HCT116 (cell line): ENCODE data around the gene TCHP. TPM values are rescaled to one million over a fixed set of nuclear protein-coding genes. Genes with fewer than 3 reads are reported as not detected.

Experiments
- ATAC-seq: fragments of 200-7000 bp; cut with Tn5 transposase; 2 replicates; pipeline ENCODE4 v1.9.1; 2020; ENCODE audit warnings: mild to moderate bottlenecking, moderate library complexity
- BruUV-seq: library from RNA; stranded (reverse); fragments of 400-500 nt; replicated peaks from 2 replicates; lab custom pipeline; 2021; lab: Mats Ljungman, UMichigan
- CTCF ChIA-PET: fragments of 300-600 bp; sonication (Branson Sonifier 250); formaldehyde crosslinking; loops from one replicate; lab custom pipeline; 2021; ENCODE audit warnings: antibody characterized with exemption; lab: Charles Lee
- POLR2A ChIA-PET: fragments of 300-600, 350-600 bp; sonication (Branson Sonifier 250); formaldehyde crosslinking; loops from one replicate; lab custom pipeline; 2021; ENCODE audit warnings: antibody characterized with exemption; lab: Charles Lee
- RAD21 ChIA-PET, 2 experiments: fragments of 300-600 bp; sonication (Branson Sonifier 250); formaldehyde crosslinking; loops; one replicate each; lab custom pipeline; 2023; ENCODE audit warnings: low total read pairs in 2 of 2; ENCODE audit not compliant: uncharacterized antibody in 2 of 2, unreplicated experiment in 2 of 2, low non-redundant PET in 1 of 2; lab: Charles Lee
- DNase-seq: peaks from one replicate; pipeline ENCODE4 v3.0.0-alpha.2; 2010; ENCODE audit warnings: low read depth, low spot score
- H2AFZ ChIP-seq: fragments of 200-600 bp; shearing (Covaris generic), sonication (generic); 2 replicates; pipeline ENCODE4 v1.6.1; 2017; ENCODE audit warnings: low read depth, mixed run types, mixed read lengths, antibody characterized with exemption, low read length; ENCODE audit not compliant: poor library complexity, severe bottlenecking
- H3K27ac ChIP-seq: 2 replicates; pipeline ENCODE4 v1.5.1; 2012; ENCODE audit warnings: low read depth, low read length
- H3K27me3 ChIP-seq: fragments of 200-600 bp; sonication (generic); 2 replicates; pipeline ENCODE4 v1.6.1; 2016; ENCODE audit warnings: mixed run types, low read length, mixed read lengths; ENCODE audit not compliant: insufficient read depth
- H3K36me3 ChIP-seq, 2 experiments: fragments of 200-500 bp in 1 of 2; fragments of 200-600 bp in 1 of 2; sonication (Bioruptor generic) in 1 of 2; sonication (generic) in 1 of 2; 2 replicates each; pipeline versions ENCODE4 v1.5.1 to v1.6.1; 2014 to 2016; ENCODE audit warnings: low read length in 2 of 2, inconsistent platforms in 1 of 2, mixed read lengths in 1 of 2, mixed run types in 1 of 2; ENCODE audit not compliant: insufficient read depth in 2 of 2, control insufficient read depth in 1 of 2
- H3K4me1 ChIP-seq, 2 experiments: fragments of 200-600 bp in 1 of 2; sonication (generic) in 1 of 2; 2 replicates each; pipeline versions ENCODE4 v1.5.1 to v1.6.1; 2012 to 2017; ENCODE audit warnings: low read length in 2 of 2, inconsistent platforms in 1 of 2, mild to moderate bottlenecking in 1 of 2, mixed read lengths in 1 of 2, mixed run types in 1 of 2, moderate library complexity in 1 of 2; ENCODE audit not compliant: insufficient read depth in 2 of 2, control insufficient read depth in 1 of 2
- H3K4me2 ChIP-seq: fragments of 200-600 bp; sonication (generic); 2 replicates; pipeline ENCODE4 v1.6.1; 2017; ENCODE audit warnings: mixed run types, low read length, mixed read lengths
- H3K4me3 ChIP-seq, 2 experiments: fragments of 200-600 bp in 1 of 2; sonication (generic) in 1 of 2; replicated peaks in 1 of 2; 2 replicates each; pipeline ENCODE4 v1.5.1; 2011 to 2016; ENCODE audit warnings: low read length in 2 of 2, control low read depth in 1 of 2, low read depth in 1 of 2, mild to moderate bottlenecking in 1 of 2, mixed read lengths in 1 of 2, mixed run types in 1 of 2
- H3K79me2 ChIP-seq: fragments of 200-600 bp; sonication (generic); 2 replicates; pipeline ENCODE4 v1.6.1; 2017; ENCODE audit warnings: mild to moderate bottlenecking, mixed run types, low read length, moderate library complexity, mixed read lengths; ENCODE audit not compliant: insufficient read depth
- H3K9ac ChIP-seq: fragments of 200-600 bp; sonication (generic); 2 replicates; pipeline ENCODE4 v1.6.1; 2016; ENCODE audit warnings: low read length, mixed read lengths
- H3K9me2 ChIP-seq: fragments of 200-600 bp; sonication (generic), shearing (Covaris generic); 2 replicates; pipeline ENCODE4 v1.6.1; 2017; ENCODE audit warnings: mixed run types, mild to moderate bottlenecking, moderate library complexity; ENCODE audit not compliant: insufficient read depth
- H3K9me3 ChIP-seq, 2 experiments: fragments of 200-500 bp in 1 of 2; fragments of 200-600 bp in 1 of 2; sonication (Bioruptor generic) in 1 of 2; sonication (generic) in 1 of 2; 2 replicates each; pipeline ENCODE4 v1.6.1; 2014 to 2017; ENCODE audit warnings: low read length in 2 of 2, mixed read lengths in 2 of 2, inconsistent platforms in 1 of 2, low read depth in 1 of 2, mild to moderate bottlenecking in 1 of 2, mixed run types in 1 of 2, moderate library complexity in 1 of 2; ENCODE audit not compliant: control insufficient read depth in 1 of 2, insufficient read depth in 1 of 2
- H4K20me1 ChIP-seq: fragments of 200-600 bp; sonication (generic), shearing (Covaris generic); 2 replicates; pipeline ENCODE4 v1.6.1; 2017; ENCODE audit warnings: mixed run types, mild to moderate bottlenecking, moderate library complexity; ENCODE audit not compliant: insufficient read depth
- ATF3 ChIP-seq: IDR thresholded peaks from 2 replicates; pipeline ENCODE4 v1.6.1; 2012
- CBX3 ChIP-seq: IDR thresholded peaks from 2 replicates; pipeline ENCODE4 v1.6.1; 2012; ENCODE audit warnings: low read depth
- CEBPB ChIP-seq: IDR thresholded peaks from 2 replicates; pipeline ENCODE4 v1.6.1; 2012; ENCODE audit warnings: low read depth
- CTCF ChIP-seq, 3 experiments: fragments of 200-600 bp in 1 of 3; sonication (generic) in 1 of 3; IDR thresholded peaks in 2 of 3; conservative IDR thresholded peaks in 1 of 3; 2 replicates each; pipeline ENCODE4 v1.5.1; 2012 to 2017; ENCODE audit warnings: low read depth in 2 of 3, low read length in 2 of 3, antibody characterized with exemption in 1 of 3, borderline replicate concordance in 1 of 3, control low read depth in 1 of 3, mild to moderate bottlenecking in 1 of 3, mixed read lengths in 1 of 3, mixed run types in 1 of 3, moderate library complexity in 1 of 3; ENCODE audit not compliant: insufficient read depth in 1 of 3
- EGR1 ChIP-seq: IDR thresholded peaks from 2 replicates; pipeline ENCODE4 v1.6.1; 2012; ENCODE audit warnings: low read depth
- ELF1 ChIP-seq: IDR thresholded peaks from 2 replicates; pipeline ENCODE4 v1.6.1; 2012; ENCODE audit warnings: low read depth, borderline replicate concordance
- EZH2 ChIP-seq: fragments of 200-600 bp; sonication (generic); IDR thresholded peaks from 2 replicates; pipeline ENCODE4 v1.6.1; 2017; ENCODE audit warnings: antibody characterized with exemption, mixed run types
- EZH2phosphoT487 ChIP-seq: fragments of 200-600 bp; IDR thresholded peaks from 2 replicates; pipeline ENCODE4 v1.6.1; 2018; ENCODE audit warnings: antibody characterized with exemption, borderline replicate concordance
- JUND ChIP-seq: IDR thresholded peaks from 2 replicates; pipeline ENCODE4 v1.6.1; 2012
- POLR2A ChIP-seq: IDR thresholded peaks from 2 replicates; pipeline ENCODE4 v1.7.0; 2011; ENCODE audit warnings: borderline replicate concordance; ENCODE audit not compliant: insufficient read depth, insufficient read length; ENCODE audit errors: extremely low read depth
- RAD21 ChIP-seq: IDR thresholded peaks from 2 replicates; pipeline ENCODE4 v1.6.1; 2012; ENCODE audit warnings: low read depth, mild to moderate bottlenecking
- REST ChIP-seq: IDR thresholded peaks from 2 replicates; pipeline ENCODE4 v1.6.1; 2012; ENCODE audit warnings: low read depth
- SIN3A ChIP-seq: IDR thresholded peaks from 2 replicates; pipeline ENCODE4 v1.6.1; 2012; ENCODE audit warnings: low read depth
- SRF ChIP-seq: IDR thresholded peaks from 2 replicates; pipeline ENCODE4 v1.6.1; 2012; ENCODE audit warnings: low read depth
- TCF7L2 ChIP-seq: IDR thresholded peaks from 2 replicates; pipeline ENCODE4 v1.7.0; 2011; ENCODE audit warnings: borderline replicate concordance, inconsistent platforms; ENCODE audit not compliant: insufficient read depth, insufficient read length; ENCODE audit errors: extremely low read depth
- YY1 ChIP-seq: IDR thresholded peaks from 2 replicates; pipeline ENCODE4 v1.6.1; 2011; ENCODE audit warnings: low read length, low read depth, moderate library complexity, mild to moderate bottlenecking; ENCODE audit not compliant: insufficient replicate concordance; ENCODE audit errors: extremely low read depth
- ZFX ChIP-seq: fragments of 450-650 bp; IDR thresholded peaks from 2 replicates; pipeline ENCODE4 v1.6.1; 2017
- ZNF274 ChIP-seq: fragments of 200-500 bp; sonication (Bioruptor generic); IDR thresholded peaks from 2 replicates; pipeline ENCODE4 v1.6.1; 2014; ENCODE audit warnings: mild to moderate bottlenecking, low read depth, low read length, inconsistent platforms
- intact Hi-C: fragments of 100-400 bp; cut with micrococcal nuclease; formaldehyde crosslinking; loops from 2 replicates; pipeline ENCODE4 v1.10.0; 2022
- total RNA-seq: library from RNA; stranded (reverse); gene quantifications from one replicate; pipeline ENCODE4 v1.2.1, GENCODE V29; 2021; ENCODE audit not compliant: unreplicated experiment
- TF ChIP-seq, protein P1 (sequence below): IDR thresholded peaks from 2 replicates; pipeline ENCODE4 v1.6.1; 2012
- TF ChIP-seq, protein P2 (sequence below): IDR thresholded peaks from 2 replicates; pipeline ENCODE4 v1.6.1; 2011; ENCODE audit warnings: mild to moderate bottlenecking, low read length, moderate library complexity; ENCODE audit not compliant: insufficient replicate concordance; ENCODE audit errors: extremely low read depth

The TCHP gene
- total RNA-seq, 1 experiment from 2014 or later, result 17.3 TPM

- no peak for TF ChIP-seq CTCF (IDR thresholded peaks at IDR 0.05 in 2 of 3, conservative IDR thresholded peaks at IDR 0.05 in 1 of 3; ENCODE audit: borderline replicate concordance in 1 of 3, insufficient read depth in 1 of 3, low read depth in 2 of 3, low read length in 2 of 3)
- TF ChIP-seq ZNF274, result no peak
- TF ChIP-seq REST, result no peak
- TF ChIP-seq POLR2A, result no peak
- no peak for TF ChIP-seq SRF
- no peak for TF ChIP-seq ELF1
- no peak for TF ChIP-seq TCF7L2
- TF ChIP-seq JUND, result no peak
- TF ChIP-seq ZFX, result no peak
- TF ChIP-seq RAD21, result no peak
- no peak for TF ChIP-seq CBX3
- TF ChIP-seq, protein P1, sequence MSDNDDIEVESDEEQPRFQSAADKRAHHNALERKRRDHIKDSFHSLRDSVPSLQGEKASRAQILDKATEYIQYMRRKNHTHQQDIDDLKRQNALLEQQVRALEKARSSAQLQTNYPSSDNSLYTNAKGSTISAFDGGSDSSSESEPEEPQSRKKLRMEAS, result no peak
- TF ChIP-seq YY1, result no peak
- no peak for TF ChIP-seq EGR1
- TF ChIP-seq SIN3A, result no peak
- TF ChIP-seq EZH2, result no peak
- no peak for TF ChIP-seq CEBPB
- TF ChIP-seq ATF3, result no peak
- TF ChIP-seq, protein P2, sequence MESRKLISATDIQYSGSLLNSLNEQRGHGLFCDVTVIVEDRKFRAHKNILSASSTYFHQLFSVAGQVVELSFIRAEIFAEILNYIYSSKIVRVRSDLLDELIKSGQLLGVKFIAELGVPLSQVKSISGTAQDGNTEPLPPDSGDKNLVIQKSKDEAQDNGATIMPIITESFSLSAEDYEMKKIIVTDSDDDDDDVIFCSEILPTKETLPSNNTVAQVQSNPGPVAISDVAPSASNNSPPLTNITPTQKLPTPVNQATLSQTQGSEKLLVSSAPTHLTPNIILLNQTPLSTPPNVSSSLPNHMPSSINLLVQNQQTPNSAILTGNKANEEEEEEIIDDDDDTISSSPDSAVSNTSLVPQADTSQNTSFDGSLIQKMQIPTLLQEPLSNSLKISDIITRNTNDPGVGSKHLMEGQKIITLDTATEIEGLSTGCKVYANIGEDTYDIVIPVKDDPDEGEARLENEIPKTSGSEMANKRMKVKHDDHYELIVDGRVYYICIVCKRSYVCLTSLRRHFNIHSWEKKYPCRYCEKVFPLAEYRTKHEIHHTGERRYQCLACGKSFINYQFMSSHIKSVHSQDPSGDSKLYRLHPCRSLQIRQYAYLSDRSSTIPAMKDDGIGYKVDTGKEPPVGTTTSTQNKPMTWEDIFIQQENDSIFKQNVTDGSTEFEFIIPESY, result no peak
- TF ChIP-seq EZH2phosphoT487, result no peak
- no peak overlapping the region for H2AFZ ChIP-seq
- H4K20me1 ChIP-seq, result no peaks in the 10 kb centered on the region
- no peaks in the 10 kb centered on the region for H3K4me1 ChIP-seq
- no peaks in the 10 kb centered on the region for H3K9me2 ChIP-seq
- H3K9ac ChIP-seq, result no peak overlapping the region
- RAD21 ChIA-PET, result no interaction called here
- no peak overlapping the region for H3K27ac ChIP-seq
- ATAC-seq (no peak), DNase-seq (no peak)
- no TSS peak for BruUV-seq
- no peaks in the 10 kb centered on the region for H3K9me3 ChIP-seq
- no peak overlapping the region for H3K4me2 ChIP-seq
- intact Hi-C loops, result no loop called here
- no peaks in the 10 kb centered on the region for H3K79me2 ChIP-seq
- no peaks in the 10 kb centered on the region for H3K27me3 ChIP-seq
- CTCF ChIA-PET, result no interaction called here
- H3K4me3 ChIP-seq, result no peak overlapping the region
- POLR2A ChIA-PET, result no interaction called here
- H3K36me3 ChIP-seq, result peaks cover 0 to 6% of the 10 kb centered on the region in 2 experiments; a peak in 1 of 4 replicates
Measured at GRCh38 chr12:109923038-109923437, 23.0 kb downstream of the TCHP start.
